CD14-positive monocyte (primary cell): ENCODE data around the gene MYO1C. TPM values are rescaled to one million over a fixed set of nuclear protein-coding genes. Genes with fewer than 3 reads are reported as not detected.
A peak's percentile ranks its signal among the peaks of the same experiment; 100 is the strongest.

Source experiments
- DNase-seq, 3 donors: peaks; one replicate each; pipeline ENCODE4 v3.0.0-alpha.2; 2011 to 2022
- H2AFZ ChIP-seq: 2 replicates; pipeline ENCODE4 v1.6.0; 2012; ENCODE audit warnings: mild to moderate bottlenecking, low read depth, low read length, inconsistent platforms; ENCODE audit not compliant: insufficient read depth, poor library complexity, severe bottlenecking
- H3K27ac ChIP-seq, 2 donors: 1 replicate in 1 of 2; 2 replicates in 1 of 2; pipeline ENCODE4 v1.5.1; 2012 to 2013; ENCODE audit warnings: low read length in 2 of 2, control low read depth in 1 of 2, inconsistent platforms in 1 of 2, low read depth in 1 of 2, mild to moderate bottlenecking in 1 of 2
- H3K27me3 ChIP-seq, 2 donors: one replicate each; pipeline versions ENCODE4 v1.6.0 to v1.6.1; 2011 to 2013; ENCODE audit warnings: low read length in 2 of 2; ENCODE audit not compliant: control insufficient read depth in 2 of 2, insufficient read depth in 2 of 2
- H3K36me3 ChIP-seq, 2 donors: replicated peaks in 1 of 2; 1 replicate in 1 of 2; 2 replicates in 1 of 2; pipeline versions ENCODE4 v1.5.1 to v1.6.1; 2012 to 2013; ENCODE audit warnings: low read length in 2 of 2, control low read depth in 1 of 2, inconsistent platforms in 1 of 2, mild to moderate bottlenecking in 1 of 2; ENCODE audit not compliant: insufficient read depth in 2 of 2, control insufficient read depth in 1 of 2
- H3K4me1 ChIP-seq, 2 donors: 1 replicate in 1 of 2; 2 replicates in 1 of 2; pipeline versions ENCODE4 v1.5.1 to v1.6.1; 2012 to 2013; ENCODE audit warnings: low read length in 2 of 2, control low read depth in 1 of 2, inconsistent platforms in 1 of 2, mild to moderate bottlenecking in 1 of 2, moderate library complexity in 1 of 2; ENCODE audit not compliant: insufficient read depth in 2 of 2, control insufficient read depth in 1 of 2
- H3K4me2 ChIP-seq: replicated peaks from 2 replicates; pipeline ENCODE3; 2012; ENCODE audit warnings: low read length, moderate library complexity, mild to moderate bottlenecking; ENCODE audit not compliant: poor library complexity, severe bottlenecking; ENCODE audit errors: extremely low read depth
- H3K4me3 ChIP-seq, 3 experiments: fragments of 200-600 bp in 1 of 3; sonication (generic) in 1 of 3; replicated peaks in 1 of 3; 1 replicate in 2 of 3; 2 replicates in 1 of 3; pipeline ENCODE4 v1.5.1; 2011 to 2013; ENCODE audit warnings: low read length in 3 of 3, mild to moderate bottlenecking in 3 of 3, control low read depth in 2 of 3, low read depth in 2 of 3, inconsistent platforms in 1 of 3, moderate library complexity in 1 of 3
- H3K79me2 ChIP-seq: 2 replicates; pipeline ENCODE4 v1.6.0; 2012; ENCODE audit warnings: mild to moderate bottlenecking, control low read depth, inconsistent platforms, low read length, moderate library complexity; ENCODE audit not compliant: insufficient read depth
- H3K9ac ChIP-seq: 2 replicates; pipeline ENCODE4 v1.6.0; 2017; ENCODE audit warnings: low read length, mild to moderate bottlenecking; ENCODE audit not compliant: insufficient read depth, poor library complexity, severe bottlenecking
- H3K9me3 ChIP-seq, 2 donors: replicated peaks in 1 of 2; 1 replicate in 1 of 2; 2 replicates in 1 of 2; pipeline versions ENCODE4 v1.5.1 to v1.6.1; 2012 to 2013; ENCODE audit warnings: low read length in 2 of 2, control low read depth in 1 of 2; ENCODE audit not compliant: control insufficient read depth in 1 of 2, insufficient read depth in 1 of 2
- H4K20me1 ChIP-seq: 2 replicates; pipeline ENCODE4 v1.6.0; 2012; ENCODE audit warnings: mild to moderate bottlenecking, low read length, control low read depth, moderate library complexity; ENCODE audit not compliant: insufficient read depth
- H3K27ac Mint-ChIP-seq, 7 donors: one replicate each; pipeline ENCODE4 v1.8.0; 2020; ENCODE audit warnings: mild to moderate bottlenecking in 7 of 7, mixed read lengths in 7 of 7, moderate library complexity in 6 of 7, inconsistent platforms in 2 of 7
- H3K27me3 Mint-ChIP-seq, 3 donors: one replicate each; pipeline ENCODE4 v1.8.0; 2021 to 2022; ENCODE audit warnings: low read depth in 3 of 3, mild to moderate bottlenecking in 3 of 3, mixed read lengths in 3 of 3, moderate library complexity in 3 of 3, inconsistent platforms in 1 of 3
- H3K36me3 Mint-ChIP-seq, 2 donors: one replicate each; pipeline ENCODE4 v1.8.0; 2020; ENCODE audit warnings: mixed read lengths in 2 of 2, inconsistent platforms in 1 of 2, mild to moderate bottlenecking in 1 of 2
- H3K4me1 Mint-ChIP-seq: one replicate; pipeline ENCODE4 v1.8.0; 2020; ENCODE audit warnings: mild to moderate bottlenecking, mixed read lengths
- H3K4me3 Mint-ChIP-seq, 2 donors: one replicate each; pipeline ENCODE4 v1.8.0; 2020; ENCODE audit warnings: mild to moderate bottlenecking in 2 of 2, mixed read lengths in 2 of 2, moderate library complexity in 1 of 2
- H3K9me3 Mint-ChIP-seq, 7 donors: one replicate each; pipeline ENCODE4 v1.8.0; 2020 to 2022; ENCODE audit warnings: mixed read lengths in 7 of 7, mild to moderate bottlenecking in 6 of 7, moderate library complexity in 6 of 7, inconsistent platforms in 2 of 7
- CTCF ChIP-seq: fragments of 200-600 bp; IDR thresholded peaks from one replicate; pipeline ENCODE4 v1.8.0; 2022; ENCODE audit warnings: antibody characterized with exemption, mild to moderate bottlenecking
- WGBS: methylation state at CpG from one replicate; pipeline ENCODE4 v1.1.5; 2013; ENCODE audit warnings: missing lambda C conversion rate; ENCODE audit not compliant: insufficient coverage; 5-methylcytosine and 5-hydroxymethylcytosine counted together
- intact Hi-C, 2 donors: fragments of 100-400 bp; cut with micrococcal nuclease; formaldehyde crosslinking; loops; one replicate each; pipeline versions ENCODE4 v1.15.0 to v1.15.1; 2023
- polyA plus RNA-seq, 3 donors: library from polyadenylated mRNA; depleted of rRNA in 1 of 3; unstranded in 2 of 3; stranded (reverse) in 1 of 3; fragments of 300-500 nt in 2 of 3; fragments of >200 nt in 1 of 3; fragmentation: Illumina TruSeq in 2 of 3; gene quantifications; 1 replicate in 2 of 3; 2 replicates in 1 of 3; pipeline ENCODE4 v1.2.3, GENCODE V29; 2012 to 2021

Gene MYO1C
- polyA plus RNA-seq, 3 donors, result 2.5 to 9.5 (median 3.1) TPM

GRCh38 chr17:1438593-1439083, 53.8 kb downstream of the MYO1C start:
- H4K20me1 ChIP-seq, result peaks cover 100% of the 10 kb centered on the region
- intact Hi-C loops, result no loop called here
- DNase-seq, result no peak
- no peaks in the 10 kb centered on the region for H3K4me1 Mint-ChIP-seq
- H3K4me1 ChIP-seq, result no peaks in the 10 kb centered on the region
- H3K9me3 ChIP-seq, result no peaks in the 10 kb centered on the region
- H3K27ac Mint-ChIP-seq, result peak overlapping the region in 2 of 7 donors; percentile 32 to 40
- no peak overlapping the region for H2AFZ ChIP-seq
- peaks cover 0 to 2% (median 0%) of the 10 kb centered on the region in 3 donors for H3K27me3 Mint-ChIP-seq
- no peak overlapping the region for H3K27ac ChIP-seq
- no peak overlapping the region for H3K9ac ChIP-seq
- peaks cover 30 to 64% of the 10 kb centered on the region in 2 donors for H3K36me3 Mint-ChIP-seq
- no peak overlapping the region for H3K4me2 ChIP-seq
- H3K27me3 ChIP-seq, result no peaks in the 10 kb centered on the region
- peaks cover 99% of the 10 kb centered on the region for H3K79me2 ChIP-seq
- H3K36me3 ChIP-seq, result peaks cover 34 to 59% of the 10 kb centered on the region in 2 donors
- H3K4me3 Mint-ChIP-seq, result no peak overlapping the region
- WGBS, result 100% methylated on average over 4 of the region's 11 CpGs
- H3K9me3 Mint-ChIP-seq, result no peaks in the 10 kb centered on the region
- no peak overlapping the region for H3K4me3 ChIP-seq
- TF ChIP-seq CTCF, result no peak

GRCh38 chr17:1435326-1435725, 57.2 kb downstream of the MYO1C start:
- no CpG with 5 or more reads among the region's 3 CpGs for WGBS
- Histone ChIP-seq H3K4me3 (no peak overlapping the region), H3K79me2 (peaks cover 97% of the 10 kb centered on the region), H3K36me3 (peaks cover 42 to 81% of the 10 kb centered on the region in 2 donors), H3K4me1 (no peaks in the 10 kb centered on the region), H2AFZ (no peak overlapping the region), H3K27ac (no peak overlapping the region), H3K4me2 (no peak overlapping the region), H4K20me1 (peaks cover 100% of the 10 kb centered on the region), H3K9ac (no peak overlapping the region), H3K9me3 (no peaks in the 10 kb centered on the region), H3K27me3 (no peaks in the 10 kb centered on the region)
- Mint-ChIP-seq H3K27me3 (peaks cover 0 to 2% (median 0%) of the 10 kb centered on the region in 3 donors), H3K36me3 (peaks cover 39 to 82% of the 10 kb centered on the region in 2 donors), H3K9me3 (no peaks in the 10 kb centered on the region), H3K4me1 (no peaks in the 10 kb centered on the region), H3K27ac (peak overlapping the region in 3 of 7 donors; percentile 13 to 44 (median 18)), H3K4me3 (no peak overlapping the region)
- TF ChIP-seq CTCF, result no peak
- intact Hi-C loops, result no loop called here
- DNase-seq, result no peak
